HCT116 (cell line): ENCODE data around the gene HMCN2. TPM values are rescaled to one million over a fixed set of nuclear protein-coding genes. Genes with fewer than 3 reads are reported as not detected.

Experiments used
- ATAC-seq: fragments of 200-7000 bp; cut with Tn5 transposase; 2 replicates; pipeline ENCODE4 v1.9.1; 2020; ENCODE audit warnings: mild to moderate bottlenecking, moderate library complexity
- BruUV-seq: library from RNA; stranded (reverse); fragments of 400-500 nt; replicated peaks from 2 replicates; lab custom pipeline; 2021; lab: Mats Ljungman, UMichigan
- CTCF ChIA-PET: fragments of 300-600 bp; sonication (Branson Sonifier 250); formaldehyde crosslinking; loops from one replicate; lab custom pipeline; 2021; ENCODE audit warnings: antibody characterized with exemption; lab: Charles Lee
- POLR2A ChIA-PET: fragments of 300-600, 350-600 bp; sonication (Branson Sonifier 250); formaldehyde crosslinking; loops from one replicate; lab custom pipeline; 2021; ENCODE audit warnings: antibody characterized with exemption; lab: Charles Lee
- RAD21 ChIA-PET, 2 experiments: fragments of 300-600 bp; sonication (Branson Sonifier 250); formaldehyde crosslinking; loops; one replicate each; lab custom pipeline; 2023; ENCODE audit warnings: low total read pairs in 2 of 2; ENCODE audit not compliant: uncharacterized antibody in 2 of 2, unreplicated experiment in 2 of 2, low non-redundant PET in 1 of 2; lab: Charles Lee
- DNase-seq: peaks from one replicate; pipeline ENCODE4 v3.0.0-alpha.2; 2010; ENCODE audit warnings: low read depth, low spot score
- H2AFZ ChIP-seq: fragments of 200-600 bp; shearing (Covaris generic), sonication (generic); 2 replicates; pipeline ENCODE4 v1.6.1; 2017; ENCODE audit warnings: low read depth, mixed run types, mixed read lengths, antibody characterized with exemption, low read length; ENCODE audit not compliant: poor library complexity, severe bottlenecking
- H3K27ac ChIP-seq: 2 replicates; pipeline ENCODE4 v1.5.1; 2012; ENCODE audit warnings: low read depth, low read length
- H3K27me3 ChIP-seq: fragments of 200-600 bp; sonication (generic); 2 replicates; pipeline ENCODE4 v1.6.1; 2016; ENCODE audit warnings: mixed run types, low read length, mixed read lengths; ENCODE audit not compliant: insufficient read depth
- H3K36me3 ChIP-seq, 2 experiments: fragments of 200-500 bp in 1 of 2; fragments of 200-600 bp in 1 of 2; sonication (Bioruptor generic) in 1 of 2; sonication (generic) in 1 of 2; 2 replicates each; pipeline versions ENCODE4 v1.5.1 to v1.6.1; 2014 to 2016; ENCODE audit warnings: low read length in 2 of 2, inconsistent platforms in 1 of 2, mixed read lengths in 1 of 2, mixed run types in 1 of 2; ENCODE audit not compliant: insufficient read depth in 2 of 2, control insufficient read depth in 1 of 2
- H3K4me1 ChIP-seq, 2 experiments: fragments of 200-600 bp in 1 of 2; sonication (generic) in 1 of 2; 2 replicates each; pipeline versions ENCODE4 v1.5.1 to v1.6.1; 2012 to 2017; ENCODE audit warnings: low read length in 2 of 2, inconsistent platforms in 1 of 2, mild to moderate bottlenecking in 1 of 2, mixed read lengths in 1 of 2, mixed run types in 1 of 2, moderate library complexity in 1 of 2; ENCODE audit not compliant: insufficient read depth in 2 of 2, control insufficient read depth in 1 of 2
- H3K4me2 ChIP-seq: fragments of 200-600 bp; sonication (generic); 2 replicates; pipeline ENCODE4 v1.6.1; 2017; ENCODE audit warnings: mixed run types, low read length, mixed read lengths
- H3K4me3 ChIP-seq, 2 experiments: fragments of 200-600 bp in 1 of 2; sonication (generic) in 1 of 2; replicated peaks in 1 of 2; 2 replicates each; pipeline ENCODE4 v1.5.1; 2011 to 2016; ENCODE audit warnings: low read length in 2 of 2, control low read depth in 1 of 2, low read depth in 1 of 2, mild to moderate bottlenecking in 1 of 2, mixed read lengths in 1 of 2, mixed run types in 1 of 2
- H3K79me2 ChIP-seq: fragments of 200-600 bp; sonication (generic); 2 replicates; pipeline ENCODE4 v1.6.1; 2017; ENCODE audit warnings: mild to moderate bottlenecking, mixed run types, low read length, moderate library complexity, mixed read lengths; ENCODE audit not compliant: insufficient read depth
- H3K9ac ChIP-seq: fragments of 200-600 bp; sonication (generic); 2 replicates; pipeline ENCODE4 v1.6.1; 2016; ENCODE audit warnings: low read length, mixed read lengths
- H3K9me2 ChIP-seq: fragments of 200-600 bp; sonication (generic), shearing (Covaris generic); 2 replicates; pipeline ENCODE4 v1.6.1; 2017; ENCODE audit warnings: mixed run types, mild to moderate bottlenecking, moderate library complexity; ENCODE audit not compliant: insufficient read depth
- H3K9me3 ChIP-seq, 2 experiments: fragments of 200-500 bp in 1 of 2; fragments of 200-600 bp in 1 of 2; sonication (Bioruptor generic) in 1 of 2; sonication (generic) in 1 of 2; 2 replicates each; pipeline ENCODE4 v1.6.1; 2014 to 2017; ENCODE audit warnings: low read length in 2 of 2, mixed read lengths in 2 of 2, inconsistent platforms in 1 of 2, low read depth in 1 of 2, mild to moderate bottlenecking in 1 of 2, mixed run types in 1 of 2, moderate library complexity in 1 of 2; ENCODE audit not compliant: control insufficient read depth in 1 of 2, insufficient read depth in 1 of 2
- H4K20me1 ChIP-seq: fragments of 200-600 bp; sonication (generic), shearing (Covaris generic); 2 replicates; pipeline ENCODE4 v1.6.1; 2017; ENCODE audit warnings: mixed run types, mild to moderate bottlenecking, moderate library complexity; ENCODE audit not compliant: insufficient read depth
- ATF3 ChIP-seq: IDR thresholded peaks from 2 replicates; pipeline ENCODE4 v1.6.1; 2012
- CBX3 ChIP-seq: IDR thresholded peaks from 2 replicates; pipeline ENCODE4 v1.6.1; 2012; ENCODE audit warnings: low read depth
- CEBPB ChIP-seq: IDR thresholded peaks from 2 replicates; pipeline ENCODE4 v1.6.1; 2012; ENCODE audit warnings: low read depth
- CTCF ChIP-seq, 3 experiments: fragments of 200-600 bp in 1 of 3; sonication (generic) in 1 of 3; IDR thresholded peaks in 2 of 3; conservative IDR thresholded peaks in 1 of 3; 2 replicates each; pipeline ENCODE4 v1.5.1; 2012 to 2017; ENCODE audit warnings: low read depth in 2 of 3, low read length in 2 of 3, antibody characterized with exemption in 1 of 3, borderline replicate concordance in 1 of 3, control low read depth in 1 of 3, mild to moderate bottlenecking in 1 of 3, mixed read lengths in 1 of 3, mixed run types in 1 of 3, moderate library complexity in 1 of 3; ENCODE audit not compliant: insufficient read depth in 1 of 3
- ELF1 ChIP-seq: IDR thresholded peaks from 2 replicates; pipeline ENCODE4 v1.6.1; 2012; ENCODE audit warnings: low read depth, borderline replicate concordance
- EZH2 ChIP-seq: fragments of 200-600 bp; sonication (generic); IDR thresholded peaks from 2 replicates; pipeline ENCODE4 v1.6.1; 2017; ENCODE audit warnings: antibody characterized with exemption, mixed run types
- EZH2phosphoT487 ChIP-seq: fragments of 200-600 bp; IDR thresholded peaks from 2 replicates; pipeline ENCODE4 v1.6.1; 2018; ENCODE audit warnings: antibody characterized with exemption, borderline replicate concordance
- FOSL1 ChIP-seq: IDR thresholded peaks from 2 replicates; pipeline ENCODE4 v1.6.1; 2012; ENCODE audit warnings: low read depth
- JUND ChIP-seq: IDR thresholded peaks from 2 replicates; pipeline ENCODE4 v1.6.1; 2012
- MAX ChIP-seq: IDR thresholded peaks from 2 replicates; pipeline ENCODE4 v1.6.1; 2012
- POLR2A ChIP-seq: IDR thresholded peaks from 2 replicates; pipeline ENCODE4 v1.7.0; 2011; ENCODE audit warnings: borderline replicate concordance; ENCODE audit not compliant: insufficient read depth, insufficient read length; ENCODE audit errors: extremely low read depth
- REST ChIP-seq: IDR thresholded peaks from 2 replicates; pipeline ENCODE4 v1.6.1; 2012; ENCODE audit warnings: low read depth
- SP1 ChIP-seq: IDR thresholded peaks from 2 replicates; pipeline ENCODE4 v1.6.1; 2012; ENCODE audit warnings: low read depth
- SRF ChIP-seq: IDR thresholded peaks from 2 replicates; pipeline ENCODE4 v1.6.1; 2012; ENCODE audit warnings: low read depth
- intact Hi-C: fragments of 100-400 bp; cut with micrococcal nuclease; formaldehyde crosslinking; loops from 2 replicates; pipeline ENCODE4 v1.10.0; 2022
- total RNA-seq: library from RNA; stranded (reverse); gene quantifications from one replicate; pipeline ENCODE4 v1.2.1, GENCODE V29; 2021; ENCODE audit not compliant: unreplicated experiment

Gene HMCN2
- total RNA-seq, 1 experiment from 2014 or later: 0.22 TPM

GRCh38 chr9:130316430-130316829 lies 50.9 kb downstream of the HMCN2 start:
- Histone ChIP-seq H3K9ac (no peak overlapping the region), H3K4me2 (no peak overlapping the region), H3K36me3 (no peaks in the 10 kb centered on the region), H3K27ac (no peak overlapping the region), H2AFZ (no peak overlapping the region), H3K9me2 (no peaks in the 10 kb centered on the region), H4K20me1 (no peaks in the 10 kb centered on the region), H3K4me3 (no peak overlapping the region), H3K4me1 (peaks cover 0 to 9% of the 10 kb centered on the region in 2 experiments; a peak in 2 of 4 replicates), H3K9me3 (no peaks in the 10 kb centered on the region), H3K27me3 (no peaks in the 10 kb centered on the region), H3K79me2 (no peaks in the 10 kb centered on the region)
- ATAC-seq (no peak), DNase-seq (no peak)
- ChIA-PET RAD21 (no interaction called here), POLR2A (no interaction called here), CTCF (no interaction called here)
- intact Hi-C loops: no loop called here
- BruUV-seq: no TSS peak
- TF ChIP-seq CBX3: no peak
- no peak for TF ChIP-seq SRF
- no peak for TF ChIP-seq SP1
- no peak for TF ChIP-seq ATF3
- no peak for TF ChIP-seq CEBPB
- no peak for TF ChIP-seq MAX
- TF ChIP-seq EZH2phosphoT487: no peak

- no peak for ATAC-seq
- Histone ChIP-seq H3K9me3 (no peaks in the 10 kb centered on the region), H3K36me3 (no peaks in the 10 kb centered on the region), H3K4me1 (peaks cover 0 to 9% of the 10 kb centered on the region in 2 experiments; a peak in 2 of 4 replicates), H3K9me2 (no peaks in the 10 kb centered on the region), H3K4me3 (no peak overlapping the region), H3K79me2 (no peaks in the 10 kb centered on the region), H3K27me3 (peaks cover 12% of the 10 kb centered on the region; the same call in 1 of the 2 replicates), H3K27ac (no peak overlapping the region), H4K20me1 (no peaks in the 10 kb centered on the region), H3K4me2 (no peak overlapping the region), H3K9ac (no peak overlapping the region), H2AFZ (no peak overlapping the region)
- ChIA-PET POLR2A (no interaction called here), RAD21 (interaction anchor here in 1 of 2 experiments (0.5 kb wide), 1 partner anchor 31 kb away, joined by 5 read pairs; no protein-coding TSS in a partner anchor), CTCF (no interaction called here)
- no peak for DNase-seq
- TF ChIP-seq CEBPB (no peak), FOSL1 (no peak), ATF3 (no peak), JUND (no peak), EZH2phosphoT487 (no peak), SRF (no peak), EZH2 (no peak), SP1 (no peak), POLR2A (no peak), REST (no peak), CTCF (IDR thresholded peaks at IDR 0.05 in 2 of 3, conservative IDR thresholded peaks at IDR 0.05 in 1 of 3; ENCODE audit: borderline replicate concordance in 1 of 3, insufficient read depth in 1 of 3, low read depth in 2 of 3, low read length in 2 of 3) (no peak), ELF1 (no peak)
- BruUV-seq: no TSS peak
- intact Hi-C loops: no loop called here
Measured at GRCh38 chr9:130319300-130319699, 53.7 kb downstream of the HMCN2 start.
